GM21723 (cell line): ENCODE results near the gene SLC15A4.
"Not testable (repeated sequence)": the region's sequence is repeated elsewhere in the genome, so short reads cannot be mapped to it uniquely, and the experiment has no call there.

Experiments used
- ATAC-seq: cut with Tn5 transposase; IDR thresholded peaks from one replicate; pipeline ENCODE4 v1.9.1; 2021; ENCODE audit warnings: mild to moderate bottlenecking, moderate library complexity; ENCODE audit not compliant: unreplicated experiment

The SLC15A4 gene

GRCh38 chr12:128844031-128844635 lies 20.4 kb upstream of the SLC15A4 start:
- no peak for ATAC-seq

DNA sequence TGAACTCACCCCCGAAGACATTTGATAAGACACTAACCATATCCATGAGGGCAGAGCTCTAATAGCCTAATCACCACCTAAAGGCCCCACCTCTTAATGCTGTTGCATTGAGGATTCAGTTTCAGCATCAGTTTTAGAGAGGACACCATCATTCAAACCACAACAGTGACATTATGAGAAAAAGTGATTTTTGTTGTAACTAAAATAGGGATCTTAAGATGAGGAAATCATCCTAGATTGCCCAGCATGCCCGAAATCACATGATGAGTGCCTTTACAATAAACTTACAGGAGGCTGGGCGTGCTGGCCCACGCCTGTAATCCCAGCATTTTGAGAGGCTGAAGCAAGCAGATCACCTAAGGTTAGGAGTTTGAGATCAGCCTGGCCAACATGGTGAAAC lies 19.8 kb upstream of the SLC15A4 start:
- ATAC-seq, result no peak

GRCh38 chr12:128842579-128842978 lies 18.8 kb upstream of the SLC15A4 start:
- no peak for ATAC-seq

- ATAC-seq, result peak; percentile 87
Observed at GRCh38 chr12:128840862-128841468, 17.2 kb upstream of the SLC15A4 start.

DNA sequence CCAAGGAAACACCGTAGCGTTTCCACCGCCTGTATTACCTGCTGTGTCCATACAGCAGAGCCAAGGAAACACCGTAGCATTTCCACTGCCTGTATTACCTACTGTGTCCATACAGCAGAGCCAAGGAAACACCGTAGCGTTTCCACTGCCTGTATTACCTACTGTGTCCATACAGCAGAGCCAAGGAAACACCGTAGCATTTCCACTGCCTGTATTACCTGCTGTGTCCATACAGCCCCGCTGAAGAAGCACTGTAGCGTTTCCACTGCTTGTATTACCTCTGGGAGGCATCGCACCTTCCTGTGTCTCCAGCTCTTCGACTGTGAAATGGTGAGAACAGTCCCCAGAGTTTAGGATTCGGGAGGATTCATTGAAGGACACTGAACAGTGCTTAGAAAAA lies 16.1 kb upstream of the SLC15A4 start:
- ATAC-seq, result not testable (repeated sequence)

GRCh38 chr12:128833418-128833817 lies 9.7 kb upstream of the SLC15A4 start:
- ATAC-seq, result no peak

DNA sequence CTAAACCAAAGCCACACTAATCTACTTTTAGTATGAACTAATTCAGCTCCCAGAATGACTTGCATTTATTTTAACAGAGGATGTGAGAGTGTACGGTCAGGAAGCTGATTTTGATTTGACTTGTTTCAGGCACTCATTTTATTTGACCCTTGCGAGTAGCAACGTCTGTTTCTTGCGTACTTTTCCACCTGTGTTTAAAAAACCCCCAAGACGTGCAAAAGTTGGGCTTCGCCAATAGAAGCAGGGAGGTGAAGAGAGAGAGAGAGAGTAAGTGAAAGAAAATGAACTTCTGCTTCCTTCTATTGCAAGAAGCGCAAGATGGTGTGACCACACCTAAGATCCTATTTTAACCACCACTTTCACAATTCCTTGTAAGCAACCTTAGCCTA lies 6.7 kb upstream of the SLC15A4 start:
- peak; percentile 59 for ATAC-seq

DNA sequence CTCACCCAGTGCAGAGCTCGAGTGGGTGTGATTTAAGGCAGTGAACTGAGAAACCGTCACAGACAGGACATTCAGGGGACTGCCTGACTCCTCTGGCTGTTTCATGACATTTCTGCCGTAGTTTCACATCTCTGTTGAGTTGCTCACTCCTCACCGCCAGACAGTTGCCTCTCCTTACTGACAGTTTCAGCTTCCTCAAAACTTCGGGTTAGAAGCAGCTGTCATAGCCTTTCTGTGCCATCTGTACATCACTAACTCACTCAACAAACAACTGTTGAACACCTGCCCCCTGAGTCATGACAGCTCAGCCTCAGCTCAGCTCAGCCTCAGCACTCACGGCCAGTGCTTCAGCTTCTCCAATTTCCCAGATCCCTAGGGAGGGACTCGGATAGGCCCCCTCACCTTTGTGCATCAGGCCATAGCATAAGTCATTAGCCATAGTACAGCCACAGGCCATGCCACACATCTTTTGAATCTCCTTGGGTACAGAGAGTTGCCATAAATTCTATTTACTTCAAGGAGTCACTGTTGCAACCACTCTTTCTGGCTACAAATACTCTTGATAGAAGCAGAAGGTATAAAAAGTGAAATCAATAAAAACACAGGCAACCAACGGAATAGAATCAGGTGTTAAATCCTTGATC lies 6.2 kb upstream of the SLC15A4 start:
- peak; percentile 87 for ATAC-seq

DNA sequence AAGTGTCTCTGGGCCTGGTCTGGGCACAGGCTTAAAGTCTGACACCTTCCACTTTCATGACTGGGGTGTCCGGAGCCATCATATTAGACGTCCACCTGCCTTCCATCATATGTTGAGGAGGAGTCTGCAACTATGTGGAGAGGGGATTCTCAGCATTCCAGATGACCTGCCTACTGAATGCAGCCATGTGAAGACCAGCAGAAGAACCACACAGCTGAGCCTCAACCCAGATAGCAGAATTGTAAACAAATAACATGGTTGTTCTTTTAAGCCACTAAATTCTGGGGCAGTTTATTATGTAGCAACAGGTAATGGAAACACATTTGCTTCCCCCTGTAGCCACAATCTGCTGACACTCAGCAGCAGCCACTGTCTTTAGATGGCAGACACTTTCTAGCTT lies 4.0 kb upstream of the SLC15A4 start:
- no peak for ATAC-seq

GRCh38 chr12:128825835-128826234 lies 2.1 kb upstream of the SLC15A4 start:
- ATAC-seq, result no peak

- ATAC-seq, result peak; percentile 17
Observed at GRCh38 chr12:128823216-128823915, 392 bp downstream of the SLC15A4 start.

DNA sequence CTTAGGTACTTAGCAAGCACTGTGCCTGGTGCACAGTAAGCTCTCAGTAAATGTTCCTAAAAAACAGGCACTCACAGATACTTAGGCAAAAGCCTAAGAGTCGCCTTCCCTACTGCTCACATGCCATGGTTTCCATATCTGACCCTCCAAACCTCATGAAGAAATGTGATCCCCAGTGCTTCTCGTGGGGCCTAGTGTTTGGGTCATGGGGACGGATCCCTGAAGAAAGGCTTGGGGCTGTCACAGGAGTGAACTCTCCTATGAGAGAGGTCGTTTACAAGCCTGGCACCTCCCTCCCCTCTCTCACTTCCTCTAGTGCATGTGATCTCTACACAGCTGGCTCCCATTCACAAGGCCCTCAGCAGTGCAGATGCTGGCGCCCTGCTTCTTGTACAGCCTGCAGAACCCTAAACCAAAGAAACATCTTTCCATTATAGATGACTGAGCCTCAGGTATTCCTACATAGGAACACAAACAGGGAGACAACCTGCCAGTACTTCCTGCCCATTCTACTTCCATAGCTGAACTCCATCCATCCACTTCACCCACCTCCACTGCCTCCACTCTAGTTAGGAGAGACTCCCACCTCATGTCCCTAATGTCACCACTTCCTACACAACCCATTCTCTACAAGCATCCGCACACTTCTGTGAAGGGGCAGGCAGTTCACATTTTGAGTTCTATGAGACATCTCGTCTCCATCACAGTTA lies 2.9 kb downstream of the SLC15A4 start:
- ATAC-seq, result peak; percentile 48

DNA sequence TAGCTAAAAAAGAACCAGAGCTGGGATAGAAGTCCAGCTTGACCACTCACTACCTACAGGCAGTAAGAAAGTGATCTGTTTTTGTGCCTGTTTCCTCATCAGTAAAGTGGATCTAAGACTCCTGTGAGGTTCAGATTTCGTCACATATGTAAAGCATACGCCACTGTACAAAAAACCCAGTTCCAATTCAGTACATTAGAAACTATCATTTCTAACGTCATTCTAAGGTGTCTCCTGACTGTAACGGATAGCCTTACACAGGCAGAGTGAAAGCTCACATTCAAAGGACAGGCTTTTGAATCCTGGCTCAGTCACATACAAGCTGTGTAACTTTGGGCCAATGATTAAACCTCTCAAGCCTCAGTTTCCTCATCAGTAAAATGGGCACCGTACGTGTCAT lies 3.5 kb downstream of the SLC15A4 start:
- no peak for ATAC-seq

DNA sequence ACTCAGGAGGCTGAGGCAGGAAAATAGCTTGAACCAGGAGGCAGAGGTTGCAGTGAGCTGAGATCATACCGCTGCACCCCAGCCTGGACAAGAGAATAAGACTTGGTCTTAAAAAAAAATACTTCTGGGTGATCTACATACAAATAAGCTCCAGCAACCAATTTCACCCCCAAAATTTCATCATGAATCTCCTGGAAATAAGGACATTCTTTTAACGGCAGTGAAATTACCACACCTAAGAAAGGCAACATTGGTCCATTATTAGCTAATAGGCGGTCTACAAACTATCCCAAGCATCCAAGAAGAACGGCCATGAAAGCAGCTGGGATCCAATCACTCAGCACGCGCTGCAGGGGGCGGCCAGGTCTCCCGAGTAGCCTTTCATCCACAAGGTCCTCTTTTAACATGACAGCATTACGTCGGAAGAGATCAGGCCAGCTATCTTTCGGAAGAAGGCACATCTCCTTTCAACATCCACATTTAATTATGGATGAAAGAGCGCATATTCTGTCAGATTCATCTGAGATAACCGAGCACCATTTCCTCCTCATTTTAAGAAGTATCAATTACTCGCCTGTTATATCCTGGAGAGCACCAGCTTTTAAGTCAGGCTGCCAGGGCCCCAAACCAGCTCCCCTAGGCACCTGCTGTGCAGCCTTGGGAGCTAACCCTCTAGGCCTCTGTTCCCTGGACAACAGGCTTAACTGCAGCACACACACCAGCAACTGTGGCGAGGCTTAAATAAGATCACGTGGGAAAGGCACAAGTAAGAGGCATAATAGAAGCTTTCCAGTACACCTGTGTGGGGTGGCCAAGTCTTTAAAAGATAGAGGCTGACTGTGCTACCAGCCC lies 4.2 kb downstream of the SLC15A4 start:
- ATAC-seq, result no peak

GRCh38 chr12:128818065-128819022 lies 5.4 kb downstream of the SLC15A4 start:
- ATAC-seq, result peak; percentile 42

- ATAC-seq, result peak; percentile 48
Observed at GRCh38 chr12:128817111-128818015, 6.4 kb downstream of the SLC15A4 start.

DNA sequence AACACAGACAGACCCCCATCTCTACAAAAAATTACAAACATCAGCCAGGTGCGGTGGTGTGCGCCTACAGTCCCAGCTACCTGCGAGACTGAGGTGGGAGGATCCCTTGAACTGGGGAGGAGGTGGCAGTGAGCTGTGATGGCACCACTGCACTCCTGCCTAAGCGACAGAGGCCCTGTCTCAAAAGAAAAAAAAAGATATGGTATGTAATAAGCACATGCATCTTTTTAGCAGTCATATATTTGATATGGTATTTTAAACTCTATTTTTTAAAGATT lies 7.2 kb downstream of the SLC15A4 start:
- ATAC-seq, result no peak
